ENCODE results near the gene IL34. TPM values are rescaled to one million over a fixed set of nuclear protein-coding genes. Genes with fewer than 3 reads are reported as not detected.

The IL34 gene
- total and polyA plus RNA-seq, 4 donors, result 0.25 to 0.93 (median 0.42) TPM

DNA sequence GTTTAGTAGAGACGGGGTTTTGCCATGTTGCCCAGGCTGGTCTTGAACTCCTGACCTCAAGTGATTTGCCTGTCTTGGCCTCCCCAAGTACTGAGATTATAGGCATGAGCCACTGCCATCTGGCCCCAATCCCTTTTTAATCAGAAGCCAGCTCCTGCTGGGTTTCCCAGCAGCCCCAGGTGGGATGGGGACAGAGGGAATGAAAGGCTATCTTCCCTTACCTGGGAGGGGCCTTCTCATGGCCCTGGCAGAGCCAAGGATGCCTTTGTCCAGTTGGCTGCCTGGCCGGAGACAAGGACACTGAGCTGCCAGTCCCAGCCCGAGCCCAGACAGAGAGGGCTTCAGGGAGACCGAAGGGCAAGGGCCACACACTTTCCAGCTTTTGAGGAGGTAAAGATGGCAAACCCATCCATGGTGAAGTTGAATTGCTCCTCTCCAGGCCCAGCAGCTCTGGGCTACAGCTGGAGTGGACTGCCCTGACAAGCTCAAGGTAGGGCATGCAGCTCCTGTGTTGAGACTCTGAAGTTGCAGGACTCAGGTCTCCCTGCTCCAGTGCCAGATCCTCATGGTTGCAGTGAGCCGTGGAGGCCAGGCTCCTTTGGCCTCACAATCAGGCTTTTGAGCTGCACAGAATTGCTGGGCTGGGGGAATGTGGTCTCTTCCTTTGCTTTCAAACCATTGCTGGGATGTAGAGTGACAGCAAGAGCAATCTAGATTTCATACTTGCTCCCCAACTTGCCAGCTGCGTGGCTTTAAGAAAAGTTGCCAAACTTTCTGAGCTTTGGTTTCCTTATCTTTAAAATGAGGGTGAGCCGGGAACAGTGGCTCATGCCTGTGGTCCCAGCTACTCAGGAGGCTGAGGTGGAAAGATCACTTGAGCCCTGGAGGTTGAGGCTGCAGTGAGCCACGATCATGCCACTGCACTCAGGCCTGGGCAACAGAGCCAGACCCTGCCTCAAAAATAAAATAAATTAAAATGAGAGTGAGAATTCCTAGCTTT is 44.5 kb upstream of the IL34 start:
- Histone ChIP-seq H3K9ac (ENCODE audit: low read depth in 1 of 2, low read length in 2 of 2) (no peak overlapping the region), H3K27ac (ENCODE audit: low read depth in 1 of 2, low read length in 2 of 2) (no peak overlapping the region), H3K36me3 (ENCODE audit: control insufficient read depth in 4 of 4, insufficient read depth in 3 of 4, low read depth in 1 of 4, low read length in 3 of 4) (no peaks in the 10 kb centered on the region), H3K9me3 (ENCODE audit: control insufficient read depth in 4 of 4, low read length in 3 of 4) (no peaks in the 10 kb centered on the region), H3K27me3 (ENCODE audit: control insufficient read depth in 4 of 4, insufficient read depth in 4 of 4, low read length in 3 of 4) (no peaks in the 10 kb centered on the region), H3K4me3 (ENCODE audit: low read depth in 1 of 3, low read length in 3 of 3) (no peak overlapping the region), H3K4me1 (ENCODE audit: control insufficient read depth in 4 of 4, insufficient read depth in 4 of 4, low read length in 3 of 4) (no peaks in the 10 kb centered on the region)
- whole genome bisulfite sequencing, result 80% methylated on average over 8 of the region's 8 CpGs
- TF ChIP-seq, protein P1, sequence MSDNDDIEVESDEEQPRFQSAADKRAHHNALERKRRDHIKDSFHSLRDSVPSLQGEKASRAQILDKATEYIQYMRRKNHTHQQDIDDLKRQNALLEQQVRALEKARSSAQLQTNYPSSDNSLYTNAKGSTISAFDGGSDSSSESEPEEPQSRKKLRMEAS (IDR thresholded peaks at IDR 0.05), result no peak
- TF ChIP-seq TAF1 (conservative IDR thresholded peaks at IDR 0.05), result no peak
- TF ChIP-seq, protein P2, sequence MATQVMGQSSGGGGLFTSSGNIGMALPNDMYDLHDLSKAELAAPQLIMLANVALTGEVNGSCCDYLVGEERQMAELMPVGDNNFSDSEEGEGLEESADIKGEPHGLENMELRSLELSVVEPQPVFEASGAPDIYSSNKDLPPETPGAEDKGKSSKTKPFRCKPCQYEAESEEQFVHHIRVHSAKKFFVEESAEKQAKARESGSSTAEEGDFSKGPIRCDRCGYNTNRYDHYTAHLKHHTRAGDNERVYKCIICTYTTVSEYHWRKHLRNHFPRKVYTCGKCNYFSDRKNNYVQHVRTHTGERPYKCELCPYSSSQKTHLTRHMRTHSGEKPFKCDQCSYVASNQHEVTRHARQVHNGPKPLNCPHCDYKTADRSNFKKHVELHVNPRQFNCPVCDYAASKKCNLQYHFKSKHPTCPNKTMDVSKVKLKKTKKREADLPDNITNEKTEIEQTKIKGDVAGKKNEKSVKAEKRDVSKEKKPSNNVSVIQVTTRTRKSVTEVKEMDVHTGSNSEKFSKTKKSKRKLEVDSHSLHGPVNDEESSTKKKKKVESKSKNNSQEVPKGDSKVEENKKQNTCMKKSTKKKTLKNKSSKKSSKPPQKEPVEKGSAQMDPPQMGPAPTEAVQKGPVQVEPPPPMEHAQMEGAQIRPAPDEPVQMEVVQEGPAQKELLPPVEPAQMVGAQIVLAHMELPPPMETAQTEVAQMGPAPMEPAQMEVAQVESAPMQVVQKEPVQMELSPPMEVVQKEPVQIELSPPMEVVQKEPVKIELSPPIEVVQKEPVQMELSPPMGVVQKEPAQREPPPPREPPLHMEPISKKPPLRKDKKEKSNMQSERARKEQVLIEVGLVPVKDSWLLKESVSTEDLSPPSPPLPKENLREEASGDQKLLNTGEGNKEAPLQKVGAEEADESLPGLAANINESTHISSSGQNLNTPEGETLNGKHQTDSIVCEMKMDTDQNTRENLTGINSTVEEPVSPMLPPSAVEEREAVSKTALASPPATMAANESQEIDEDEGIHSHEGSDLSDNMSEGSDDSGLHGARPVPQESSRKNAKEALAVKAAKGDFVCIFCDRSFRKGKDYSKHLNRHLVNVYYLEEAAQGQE (IDR thresholded peaks at IDR 0.05), result no peak
- TF ChIP-seq YY1 (IDR thresholded peaks at IDR 0.05), result no peak
- no peak for TF ChIP-seq JUND (IDR thresholded peaks at IDR 0.05)
- TF ChIP-seq, protein P3, sequence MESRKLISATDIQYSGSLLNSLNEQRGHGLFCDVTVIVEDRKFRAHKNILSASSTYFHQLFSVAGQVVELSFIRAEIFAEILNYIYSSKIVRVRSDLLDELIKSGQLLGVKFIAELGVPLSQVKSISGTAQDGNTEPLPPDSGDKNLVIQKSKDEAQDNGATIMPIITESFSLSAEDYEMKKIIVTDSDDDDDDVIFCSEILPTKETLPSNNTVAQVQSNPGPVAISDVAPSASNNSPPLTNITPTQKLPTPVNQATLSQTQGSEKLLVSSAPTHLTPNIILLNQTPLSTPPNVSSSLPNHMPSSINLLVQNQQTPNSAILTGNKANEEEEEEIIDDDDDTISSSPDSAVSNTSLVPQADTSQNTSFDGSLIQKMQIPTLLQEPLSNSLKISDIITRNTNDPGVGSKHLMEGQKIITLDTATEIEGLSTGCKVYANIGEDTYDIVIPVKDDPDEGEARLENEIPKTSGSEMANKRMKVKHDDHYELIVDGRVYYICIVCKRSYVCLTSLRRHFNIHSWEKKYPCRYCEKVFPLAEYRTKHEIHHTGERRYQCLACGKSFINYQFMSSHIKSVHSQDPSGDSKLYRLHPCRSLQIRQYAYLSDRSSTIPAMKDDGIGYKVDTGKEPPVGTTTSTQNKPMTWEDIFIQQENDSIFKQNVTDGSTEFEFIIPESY (IDR thresholded peaks at IDR 0.05), result no peak
- no peak for TF ChIP-seq RXRA (IDR thresholded peaks at IDR 0.05)
- TF ChIP-seq, protein P4, sequence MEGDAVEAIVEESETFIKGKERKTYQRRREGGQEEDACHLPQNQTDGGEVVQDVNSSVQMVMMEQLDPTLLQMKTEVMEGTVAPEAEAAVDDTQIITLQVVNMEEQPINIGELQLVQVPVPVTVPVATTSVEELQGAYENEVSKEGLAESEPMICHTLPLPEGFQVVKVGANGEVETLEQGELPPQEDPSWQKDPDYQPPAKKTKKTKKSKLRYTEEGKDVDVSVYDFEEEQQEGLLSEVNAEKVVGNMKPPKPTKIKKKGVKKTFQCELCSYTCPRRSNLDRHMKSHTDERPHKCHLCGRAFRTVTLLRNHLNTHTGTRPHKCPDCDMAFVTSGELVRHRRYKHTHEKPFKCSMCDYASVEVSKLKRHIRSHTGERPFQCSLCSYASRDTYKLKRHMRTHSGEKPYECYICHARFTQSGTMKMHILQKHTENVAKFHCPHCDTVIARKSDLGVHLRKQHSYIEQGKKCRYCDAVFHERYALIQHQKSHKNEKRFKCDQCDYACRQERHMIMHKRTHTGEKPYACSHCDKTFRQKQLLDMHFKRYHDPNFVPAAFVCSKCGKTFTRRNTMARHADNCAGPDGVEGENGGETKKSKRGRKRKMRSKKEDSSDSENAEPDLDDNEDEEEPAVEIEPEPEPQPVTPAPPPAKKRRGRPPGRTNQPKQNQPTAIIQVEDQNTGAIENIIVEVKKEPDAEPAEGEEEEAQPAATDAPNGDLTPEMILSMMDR (IDR thresholded peaks at IDR 0.05; ENCODE audit: low read depth, low read length, missing input control), result no peak
- TF ChIP-seq, protein P5, sequence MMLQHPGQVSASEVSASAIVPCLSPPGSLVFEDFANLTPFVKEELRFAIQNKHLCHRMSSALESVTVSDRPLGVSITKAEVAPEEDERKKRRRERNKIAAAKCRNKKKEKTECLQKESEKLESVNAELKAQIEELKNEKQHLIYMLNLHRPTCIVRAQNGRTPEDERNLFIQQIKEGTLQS (IDR thresholded peaks at IDR 0.05), result no peak
- TF ChIP-seq EGR1 (IDR thresholded peaks at IDR 0.05; ENCODE audit: low read depth in 2 of 2), result no peak
- TF ChIP-seq FOXA2 (IDR thresholded peaks at IDR 0.05), result no peak
- no peak for DNase-seq (ENCODE audit: low spot score)

DNA sequence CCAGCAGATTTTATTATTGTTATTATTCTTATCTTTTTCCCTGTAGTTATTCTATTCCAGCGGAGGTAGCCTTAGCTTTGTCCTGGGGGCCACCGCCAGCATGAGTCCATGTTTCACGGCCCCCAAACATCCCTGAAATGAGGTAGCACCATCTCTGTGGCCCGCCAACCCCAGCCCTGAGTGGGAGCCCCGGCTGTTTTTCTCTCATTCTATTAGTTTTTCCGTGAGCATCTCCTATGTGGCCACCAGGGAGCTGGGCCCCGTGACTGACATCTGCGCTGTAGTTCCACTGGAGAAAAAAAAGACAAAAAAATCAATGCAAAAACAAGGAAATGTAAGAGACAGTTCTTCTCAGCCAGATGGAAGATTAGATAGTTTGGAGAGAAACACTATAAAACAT is 43.5 kb upstream of the IL34 start:
- H3K9ac ChIP-seq (ENCODE audit: low read depth in 1 of 2, low read length in 2 of 2), result no peak overlapping the region
- no peak for DNase-seq (ENCODE audit: low spot score)
- H3K4me1 ChIP-seq (ENCODE audit: control insufficient read depth in 4 of 4, insufficient read depth in 4 of 4, low read length in 3 of 4), result no peaks in the 10 kb centered on the region
- H3K36me3 ChIP-seq (ENCODE audit: control insufficient read depth in 4 of 4, insufficient read depth in 3 of 4, low read depth in 1 of 4, low read length in 3 of 4), result no peaks in the 10 kb centered on the region
- WGBS, result 87% methylated on average over 8 of the region's 8 CpGs
- no peaks in the 10 kb centered on the region for H3K9me3 ChIP-seq (ENCODE audit: control insufficient read depth in 4 of 4, low read length in 3 of 4)
- no peaks in the 10 kb centered on the region for H3K27me3 ChIP-seq (ENCODE audit: control insufficient read depth in 4 of 4, insufficient read depth in 4 of 4, low read length in 3 of 4)
- H3K4me3 ChIP-seq (ENCODE audit: low read depth in 1 of 3, low read length in 3 of 3), result no peak overlapping the region
- no peak overlapping the region for H3K27ac ChIP-seq (ENCODE audit: low read depth in 1 of 2, low read length in 2 of 2)
- TF ChIP-seq FOXA2 (IDR thresholded peaks at IDR 0.05) (no peak), FOXA1 (IDR thresholded peaks at IDR 0.05) (no peak), NR2F2 (IDR thresholded peaks at IDR 0.05) (no peak), JUND (IDR thresholded peaks at IDR 0.05) (no peak), HNF4G (IDR thresholded peaks at IDR 0.05) (no peak), HNF4A (conservative IDR thresholded peaks at IDR 0.05) (no peak), TAF1 (conservative IDR thresholded peaks at IDR 0.05) (no peak)
- TF ChIP-seq, protein P1 (IDR thresholded peaks at IDR 0.05), result no peak
- TF ChIP-seq, protein P2 (IDR thresholded peaks at IDR 0.05), result no peak
- TF ChIP-seq, protein P4 (IDR thresholded peaks at IDR 0.05; ENCODE audit: low read depth, low read length, missing input control), result no peak
